A549 (cell line): ENCODE measurements around the gene SERPINE3.

Experiments
- CHD4 ChIP-seq: fragments of 200-600 bp; sonication (generic); IDR thresholded peaks from 2 replicates; pipeline ENCODE4 v1.6.1; 2016; ENCODE audit warnings: antibody characterized with exemption, mild to moderate bottlenecking, borderline replicate concordance
- EP300 ChIP-seq, 2 experiments: fragments of >200 bp; sonication (Bioruptor Twin); formaldehyde crosslinking; IDR thresholded peaks; 2 replicates in 1 of 2; 3 replicates in 1 of 2; pipeline ENCODE4 v1.6.1; 2016 to 2017
- JUN ChIP-seq, 2 experiments: fragments of >200 bp; sonication (Bioruptor Twin); formaldehyde crosslinking; IDR thresholded peaks; 2 replicates in 1 of 2; 3 replicates in 1 of 2; pipeline ENCODE4 v1.6.1; 2016 to 2017
- KDM1A ChIP-seq: fragments of 200-600 bp; sonication (generic); IDR thresholded peaks from 2 replicates; pipeline ENCODE4 v1.6.1; 2016; ENCODE audit warnings: low read depth, mild to moderate bottlenecking
- POLR2A ChIP-seq: IDR thresholded peaks from 2 replicates; pipeline ENCODE4 v1.6.1; 2012; ENCODE audit warnings: mild to moderate bottlenecking, low read length
- RFX5 ChIP-seq: fragments of 450-650 bp; IDR thresholded peaks from 2 replicates; pipeline ENCODE4 v1.7.1; 2014; ENCODE audit warnings: antibody characterized with exemption, mild to moderate bottlenecking, moderate library complexity
- TP53 ChIP-seq: fragments of 250-450 bp; sonication (Bioruptor Pico); IDR thresholded peaks from 2 replicates; pipeline ENCODE4 v1.5.0; 2021; ENCODE audit warnings: mild to moderate bottlenecking, moderate library complexity
- TF ChIP-seq, protein P1 (sequence below): fragments of 450-650 bp; IDR thresholded peaks from 2 replicates; pipeline ENCODE4 v1.6.1; 2014; ENCODE audit warnings: antibody characterized with exemption
- TF ChIP-seq, protein P2 (sequence below): fragments of >200 bp; sonication (Bioruptor Twin); formaldehyde crosslinking; IDR thresholded peaks from 3 replicates; pipeline ENCODE4 v1.5.1; 2016

DNA sequence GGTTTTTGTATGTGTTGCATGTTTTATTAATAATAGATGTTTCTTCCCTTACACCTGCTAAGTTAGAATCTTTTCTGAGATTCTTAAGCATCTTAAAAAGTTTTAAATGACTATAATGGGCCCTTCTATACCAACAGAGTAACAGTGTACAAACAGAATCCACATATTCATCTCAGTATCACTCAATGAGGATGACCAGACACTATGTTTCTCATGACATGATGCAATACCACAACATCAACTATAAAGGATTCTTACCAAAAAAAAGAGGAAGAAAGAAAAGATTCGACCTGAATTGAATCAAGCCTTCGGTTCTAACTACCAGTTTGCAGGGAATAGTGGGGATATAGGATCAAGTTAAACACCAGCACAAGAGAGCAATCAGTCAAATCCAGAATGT lies 56.9 kb downstream of the SERPINE3 start:
- TF ChIP-seq, protein P1, sequence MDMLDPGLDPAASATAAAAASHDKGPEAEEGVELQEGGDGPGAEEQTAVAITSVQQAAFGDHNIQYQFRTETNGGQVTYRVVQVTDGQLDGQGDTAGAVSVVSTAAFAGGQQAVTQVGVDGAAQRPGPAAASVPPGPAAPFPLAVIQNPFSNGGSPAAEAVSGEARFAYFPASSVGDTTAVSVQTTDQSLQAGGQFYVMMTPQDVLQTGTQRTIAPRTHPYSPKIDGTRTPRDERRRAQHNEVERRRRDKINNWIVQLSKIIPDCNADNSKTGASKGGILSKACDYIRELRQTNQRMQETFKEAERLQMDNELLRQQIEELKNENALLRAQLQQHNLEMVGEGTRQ: no peak
- TF ChIP-seq POLR2A (no peak), CHD4 (no peak), EP300 (IDR thresholded peaks at IDR 0.05) (no peak), RFX5 (no peak), KDM1A (no peak), JUN (IDR thresholded peaks at IDR 0.05) (no peak), TP53 (CRISPR knock-in tag) (no peak)
- TF ChIP-seq, protein P2, sequence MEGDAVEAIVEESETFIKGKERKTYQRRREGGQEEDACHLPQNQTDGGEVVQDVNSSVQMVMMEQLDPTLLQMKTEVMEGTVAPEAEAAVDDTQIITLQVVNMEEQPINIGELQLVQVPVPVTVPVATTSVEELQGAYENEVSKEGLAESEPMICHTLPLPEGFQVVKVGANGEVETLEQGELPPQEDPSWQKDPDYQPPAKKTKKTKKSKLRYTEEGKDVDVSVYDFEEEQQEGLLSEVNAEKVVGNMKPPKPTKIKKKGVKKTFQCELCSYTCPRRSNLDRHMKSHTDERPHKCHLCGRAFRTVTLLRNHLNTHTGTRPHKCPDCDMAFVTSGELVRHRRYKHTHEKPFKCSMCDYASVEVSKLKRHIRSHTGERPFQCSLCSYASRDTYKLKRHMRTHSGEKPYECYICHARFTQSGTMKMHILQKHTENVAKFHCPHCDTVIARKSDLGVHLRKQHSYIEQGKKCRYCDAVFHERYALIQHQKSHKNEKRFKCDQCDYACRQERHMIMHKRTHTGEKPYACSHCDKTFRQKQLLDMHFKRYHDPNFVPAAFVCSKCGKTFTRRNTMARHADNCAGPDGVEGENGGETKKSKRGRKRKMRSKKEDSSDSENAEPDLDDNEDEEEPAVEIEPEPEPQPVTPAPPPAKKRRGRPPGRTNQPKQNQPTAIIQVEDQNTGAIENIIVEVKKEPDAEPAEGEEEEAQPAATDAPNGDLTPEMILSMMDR: no peak
